Measurements from ENCODE around the gene JMJD6. TPM values are rescaled to one million over a fixed set of nuclear protein-coding genes. Genes with fewer than 3 reads are reported as not detected.

The JMJD6 gene
- total RNA-seq, 1 experiment from 2014 or later, result 60.0 TPM

DNA sequence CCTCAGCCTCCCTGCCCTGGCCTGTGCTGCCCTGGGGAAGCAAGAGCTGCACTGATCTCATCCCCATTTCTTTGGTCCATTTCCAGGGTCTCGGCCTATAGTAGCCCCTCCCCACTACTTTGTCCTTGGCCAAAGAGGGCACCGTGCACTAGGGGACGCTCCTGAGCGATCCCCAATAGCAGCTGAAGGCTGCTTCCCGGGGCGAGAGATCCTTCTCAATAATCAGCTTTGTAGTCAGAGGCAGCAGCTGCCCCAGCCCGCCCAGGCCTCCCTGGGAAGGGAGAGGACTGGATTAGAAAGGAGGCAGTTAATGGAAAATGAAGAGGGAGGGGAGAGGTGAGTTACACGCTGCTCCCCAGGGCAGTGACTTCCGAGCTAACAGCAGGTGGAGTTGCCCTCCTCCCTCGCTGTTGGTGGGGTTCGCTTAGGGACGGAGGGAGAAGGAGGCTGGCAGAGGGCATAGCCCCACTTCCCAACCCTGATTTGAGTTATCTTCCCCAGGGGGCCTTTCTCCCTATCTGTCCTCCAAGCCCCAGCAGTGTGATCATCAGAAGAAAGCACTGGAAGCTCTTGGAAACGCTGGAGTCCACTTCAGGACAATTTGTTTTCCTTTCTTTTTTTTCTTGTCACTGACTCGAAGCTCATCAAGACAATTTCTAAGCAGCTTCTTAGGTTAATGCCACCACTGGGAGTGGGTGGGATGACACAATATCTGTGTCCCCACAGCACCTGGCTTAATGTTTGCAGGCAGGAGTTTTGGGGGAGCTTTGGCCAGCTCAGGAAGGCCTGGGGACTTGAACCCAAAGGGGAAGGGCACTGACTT lies 18.2 kb downstream of the JMJD6 start:
- H3K4me1 ChIP-seq (ENCODE audit: control insufficient read depth, insufficient read depth, low read length), result peaks cover 32% of the 10 kb centered on the region
- H3K4me3 ChIP-seq (ENCODE audit: low read depth in 2 of 2, low read length in 2 of 2), result no peak overlapping the region
- in situ Hi-C loops (cut with HindIII; ENCODE audit: low pct_unique_long_range_greater_than_20kb, low sequenced_read_pairs), result no loop called here
- H3K27ac ChIP-seq (ENCODE audit: low read length), result peak overlapping the region; percentile 77; the same call in 1 of the 2 replicates
- ATAC-seq (no peak), DNase-seq (ENCODE audit: low read depth, low spot score) (no peak)
- intact Hi-C loops (cut with micrococcal nuclease; ENCODE audit: unreplicated experiment), result no loop called here
- no peaks in the 10 kb centered on the region for H3K9me3 ChIP-seq (ENCODE audit: control insufficient read depth, insufficient read depth, low read depth, low read length)
- peak; percentile 11 for TF ChIP-seq CTCF (IDR thresholded peaks at IDR 0.05)
- no peak for TF ChIP-seq POLR2AphosphoS5 (IDR thresholded peaks at IDR 0.05; ENCODE audit: low read depth, low read length)
- TF ChIP-seq, protein P1, sequence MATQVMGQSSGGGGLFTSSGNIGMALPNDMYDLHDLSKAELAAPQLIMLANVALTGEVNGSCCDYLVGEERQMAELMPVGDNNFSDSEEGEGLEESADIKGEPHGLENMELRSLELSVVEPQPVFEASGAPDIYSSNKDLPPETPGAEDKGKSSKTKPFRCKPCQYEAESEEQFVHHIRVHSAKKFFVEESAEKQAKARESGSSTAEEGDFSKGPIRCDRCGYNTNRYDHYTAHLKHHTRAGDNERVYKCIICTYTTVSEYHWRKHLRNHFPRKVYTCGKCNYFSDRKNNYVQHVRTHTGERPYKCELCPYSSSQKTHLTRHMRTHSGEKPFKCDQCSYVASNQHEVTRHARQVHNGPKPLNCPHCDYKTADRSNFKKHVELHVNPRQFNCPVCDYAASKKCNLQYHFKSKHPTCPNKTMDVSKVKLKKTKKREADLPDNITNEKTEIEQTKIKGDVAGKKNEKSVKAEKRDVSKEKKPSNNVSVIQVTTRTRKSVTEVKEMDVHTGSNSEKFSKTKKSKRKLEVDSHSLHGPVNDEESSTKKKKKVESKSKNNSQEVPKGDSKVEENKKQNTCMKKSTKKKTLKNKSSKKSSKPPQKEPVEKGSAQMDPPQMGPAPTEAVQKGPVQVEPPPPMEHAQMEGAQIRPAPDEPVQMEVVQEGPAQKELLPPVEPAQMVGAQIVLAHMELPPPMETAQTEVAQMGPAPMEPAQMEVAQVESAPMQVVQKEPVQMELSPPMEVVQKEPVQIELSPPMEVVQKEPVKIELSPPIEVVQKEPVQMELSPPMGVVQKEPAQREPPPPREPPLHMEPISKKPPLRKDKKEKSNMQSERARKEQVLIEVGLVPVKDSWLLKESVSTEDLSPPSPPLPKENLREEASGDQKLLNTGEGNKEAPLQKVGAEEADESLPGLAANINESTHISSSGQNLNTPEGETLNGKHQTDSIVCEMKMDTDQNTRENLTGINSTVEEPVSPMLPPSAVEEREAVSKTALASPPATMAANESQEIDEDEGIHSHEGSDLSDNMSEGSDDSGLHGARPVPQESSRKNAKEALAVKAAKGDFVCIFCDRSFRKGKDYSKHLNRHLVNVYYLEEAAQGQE (IDR thresholded peaks at IDR 0.05; ENCODE audit: insufficient read depth in 1 of 2, low read depth in 2 of 2, low read length in 1 of 2), result no peak
- TF ChIP-seq SIN3A (IDR thresholded peaks at IDR 0.05; ENCODE audit: borderline replicate concordance, insufficient read depth, low read depth, low read length), result no peak
- TF ChIP-seq TCF7L2 (IDR thresholded peaks at IDR 0.05; ENCODE audit: low read depth, low read length), result no peak
- no peaks in the 10 kb centered on the region for H3K36me3 ChIP-seq (ENCODE audit: control insufficient read depth, insufficient read depth, low read length)
- ChIA-PET POLR2A (interaction anchor here (0.5 kb wide), 1 partner anchor 20 kb away, joined by 3 read pairs; no protein-coding TSS in a partner anchor), CTCF (interaction anchor here (0.6 kb wide), 1 partner anchor 18 kb away, joined by 3 read pairs; no protein-coding TSS in a partner anchor)
- H3K27me3 ChIP-seq (ENCODE audit: control insufficient read depth, insufficient read depth, low read length), result no peaks in the 10 kb centered on the region
- BruUV-seq (replicated peaks), result no TSS peak

GRCh38 chr17:76706817-76707216 lies 19.6 kb downstream of the JMJD6 start:
- DNase-seq (ENCODE audit: low read depth, low spot score) (no peak), ATAC-seq (no peak)
- in situ Hi-C loops (cut with HindIII; ENCODE audit: low pct_unique_long_range_greater_than_20kb, low sequenced_read_pairs) (no loop called here), intact Hi-C loops (cut with micrococcal nuclease; ENCODE audit: unreplicated experiment) (no loop called here)
- Histone ChIP-seq H3K9me3 (ENCODE audit: control insufficient read depth, insufficient read depth, low read depth, low read length) (no peaks in the 10 kb centered on the region), H3K4me3 (ENCODE audit: low read depth in 2 of 2, low read length in 2 of 2) (no peak overlapping the region), H3K4me1 (ENCODE audit: control insufficient read depth, insufficient read depth, low read length) (peaks cover 38% of the 10 kb centered on the region), H3K36me3 (ENCODE audit: control insufficient read depth, insufficient read depth, low read length) (no peaks in the 10 kb centered on the region), H3K27ac (ENCODE audit: low read length) (no peak overlapping the region), H3K27me3 (ENCODE audit: control insufficient read depth, insufficient read depth, low read length) (no peaks in the 10 kb centered on the region)
- BruUV-seq (replicated peaks), result no TSS peak
- no peak for TF ChIP-seq TCF7L2 (IDR thresholded peaks at IDR 0.05; ENCODE audit: low read depth, low read length)
- TF ChIP-seq, protein P1 (IDR thresholded peaks at IDR 0.05; ENCODE audit: insufficient read depth in 1 of 2, low read depth in 2 of 2, low read length in 1 of 2), result no peak
- no peak for TF ChIP-seq CTCF (IDR thresholded peaks at IDR 0.05)
- TF ChIP-seq SIN3A (IDR thresholded peaks at IDR 0.05; ENCODE audit: borderline replicate concordance, insufficient read depth, low read depth, low read length), result no peak
- TF ChIP-seq POLR2AphosphoS5 (IDR thresholded peaks at IDR 0.05; ENCODE audit: low read depth, low read length), result no peak
- ChIA-PET CTCF (no interaction called here), POLR2A (no interaction called here)
